Stimulated activated CD8-positive, alpha-beta memory T cell treated with anti-CD3 and anti-CD28 coated beads, Interleukin-4, amount 100 ng/mL, for 1 hour (primary cell): ENCODE data around the gene GPX8.
A peak's percentile ranks its signal among the peaks of the same experiment; 100 is the strongest.

Source experiments
- DNase-seq, 2 donors: peaks; one replicate each; pipeline ENCODE4 v3.0.0-alpha.2; 2020; ENCODE audit warnings: low read depth in 2 of 2, low spot score in 1 of 2

GPX8 gene, protein sequence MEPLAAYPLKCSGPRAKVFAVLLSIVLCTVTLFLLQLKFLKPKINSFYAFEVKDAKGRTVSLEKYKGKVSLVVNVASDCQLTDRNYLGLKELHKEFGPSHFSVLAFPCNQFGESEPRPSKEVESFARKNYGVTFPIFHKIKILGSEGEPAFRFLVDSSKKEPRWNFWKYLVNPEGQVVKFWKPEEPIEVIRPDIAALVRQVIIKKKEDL

GRCh38 chr5:55159763-55160492, at the start of gene GPX8:
TSS of gene GPX8 (plus strand) at chr5:55160171. CDS start at chr5:55160193, 22 bp downstream.
- DNase-seq: no peak

DNA sequence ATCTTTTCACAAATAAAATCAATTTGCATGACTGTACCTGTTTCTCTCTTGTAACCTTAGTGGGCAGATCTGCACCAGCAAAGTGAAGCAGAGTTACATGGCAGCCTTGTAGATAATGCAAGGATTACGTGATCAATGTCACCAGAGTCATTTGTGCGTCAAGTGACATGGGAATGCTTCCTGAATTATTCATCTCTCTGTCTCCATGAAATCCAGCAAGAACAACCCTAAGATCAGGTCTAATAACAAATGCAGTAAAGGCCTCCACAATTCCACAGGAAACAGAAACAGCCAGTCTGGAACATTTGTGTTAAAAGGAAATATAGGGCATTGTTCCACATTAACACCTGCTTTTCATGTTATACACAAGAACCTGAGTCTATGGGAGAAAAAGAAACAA, 49.8 kb upstream of the GPX8 start:
- DNase-seq: no peak

GRCh38 chr5:55113327-55113726, 46.6 kb upstream of the GPX8 start:
- no peak for DNase-seq

DNA sequence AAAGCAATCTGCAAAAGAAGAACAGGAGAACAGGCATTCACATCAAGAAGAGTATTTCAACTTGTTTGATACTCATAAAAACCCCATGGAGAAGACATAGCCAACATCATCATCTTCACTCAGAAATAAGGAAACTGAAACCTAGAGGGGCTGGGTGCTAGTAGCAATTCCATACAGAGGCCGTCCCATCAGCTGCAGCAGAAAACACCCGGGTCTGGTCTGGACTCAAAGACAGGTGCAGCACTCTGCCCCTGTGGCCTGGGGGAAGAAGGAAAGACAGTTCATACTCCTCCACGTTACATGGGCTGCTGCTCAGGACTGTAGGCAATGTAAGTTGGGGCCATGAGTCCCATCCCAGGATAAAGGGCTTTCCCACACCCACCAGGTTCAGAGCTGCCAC, 45.9 kb upstream of the GPX8 start:
- DNase-seq: no peak

DNA sequence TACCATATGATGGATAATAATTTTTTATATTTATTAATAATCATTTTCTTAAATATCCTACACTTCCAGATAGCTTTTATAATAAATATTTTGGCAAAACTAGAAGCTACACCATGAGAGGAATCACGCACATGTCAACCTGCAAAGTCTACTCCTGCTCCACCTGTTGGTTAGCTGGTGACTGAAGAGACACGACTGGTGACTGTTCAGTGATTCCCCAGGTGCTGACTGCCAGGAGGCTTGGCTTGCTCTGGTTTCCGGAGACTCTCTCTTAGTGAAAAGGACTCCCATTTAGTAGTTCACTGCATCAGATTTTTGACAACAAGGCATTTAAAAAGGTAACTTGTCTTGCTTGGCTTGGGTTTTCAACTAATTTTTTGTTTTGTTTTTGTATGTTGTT, 36.6 kb upstream of the GPX8 start:
- DNase-seq: no peak

DNA sequence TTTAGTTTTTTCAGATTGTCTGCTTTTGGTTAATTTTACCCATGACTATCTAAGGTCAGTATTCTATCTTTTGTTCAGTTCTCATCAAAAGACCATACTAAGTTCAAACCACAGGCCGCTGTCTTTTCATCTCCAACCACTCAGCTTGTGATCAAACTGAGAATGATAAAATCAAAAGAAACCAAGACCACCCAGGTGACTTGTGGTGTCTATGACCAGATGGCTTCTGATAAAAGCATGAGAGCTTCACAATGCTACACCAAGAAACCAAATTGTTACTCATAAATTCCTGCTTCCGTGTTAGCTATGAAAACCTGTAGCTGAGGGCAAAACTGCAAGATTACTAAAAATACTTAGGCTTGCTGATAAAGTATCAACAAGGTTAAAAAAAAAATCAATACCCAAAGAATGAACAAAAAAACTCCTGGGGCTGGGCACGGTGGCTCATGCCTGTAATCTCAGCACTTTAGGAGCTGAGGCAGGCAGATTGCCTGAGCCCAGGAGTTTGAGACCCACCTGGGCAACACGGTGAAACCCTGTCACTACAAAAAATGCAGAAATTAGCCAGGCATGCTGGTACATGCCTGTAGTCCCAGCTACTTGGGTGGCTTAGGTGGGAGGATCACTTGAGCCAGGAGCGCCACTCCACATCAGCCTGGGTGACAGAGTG, 25.8 kb upstream of the GPX8 start:
- DNase-seq: no peak

DNA sequence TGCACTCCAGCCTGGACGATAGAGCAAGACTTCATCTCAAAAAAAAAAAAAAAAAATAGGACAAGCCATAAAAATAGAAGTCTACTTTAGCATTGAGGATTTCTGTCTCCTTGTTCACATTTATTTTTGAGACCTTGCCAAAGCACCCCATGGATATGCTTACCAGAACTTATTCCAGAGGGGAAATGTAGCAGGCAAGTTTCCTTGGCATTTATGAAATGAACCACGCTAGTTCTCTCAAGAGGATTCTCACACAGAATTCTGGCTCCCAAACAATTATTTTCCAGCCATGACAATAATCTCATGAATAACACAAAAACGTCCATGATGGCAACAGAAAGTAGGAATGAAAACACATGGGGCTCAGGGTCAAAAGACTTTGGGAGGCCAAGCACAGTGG, 23.4 kb upstream of the GPX8 start:
- DNase-seq: no peak

- DNase-seq: no peak
These were observed 18.9 kb upstream of the GPX8 start for GRCh38 chr5:55140908-55141665.

DNA sequence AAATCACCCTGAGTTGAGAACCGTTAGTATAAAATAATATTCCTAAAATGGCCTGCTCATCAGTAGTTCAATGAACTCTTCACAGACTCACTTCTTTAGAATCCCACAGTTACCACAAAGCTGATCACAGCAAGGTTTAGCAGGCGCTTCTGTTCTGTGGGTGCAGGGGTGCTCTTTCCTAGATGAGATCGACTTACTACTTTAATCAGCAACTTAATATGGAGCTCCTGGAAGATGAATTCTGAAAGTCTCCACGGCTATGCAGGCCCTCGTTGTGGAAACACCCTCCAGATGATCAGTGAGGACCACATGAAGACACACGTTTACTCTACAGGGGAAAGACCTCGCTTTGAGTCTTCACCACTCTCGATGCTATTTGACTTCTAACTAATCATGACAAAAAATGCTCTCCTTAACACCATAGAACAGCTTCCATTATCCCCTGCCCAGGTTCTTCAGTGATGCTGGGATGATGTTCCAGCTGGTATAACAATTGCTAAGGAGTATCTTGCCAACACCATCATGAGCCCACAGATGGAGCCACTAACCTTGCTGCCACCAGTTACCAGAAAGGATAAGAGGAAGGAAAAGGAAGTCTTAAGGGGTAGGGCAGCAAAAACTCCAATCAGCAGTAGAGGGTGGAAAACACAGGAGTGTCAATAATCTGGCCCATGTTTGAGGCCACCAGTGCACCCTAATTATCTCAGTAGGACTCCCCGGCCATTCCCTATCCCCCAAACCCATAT, 17.9 kb upstream of the GPX8 start:
- DNase-seq: no peak

DNA sequence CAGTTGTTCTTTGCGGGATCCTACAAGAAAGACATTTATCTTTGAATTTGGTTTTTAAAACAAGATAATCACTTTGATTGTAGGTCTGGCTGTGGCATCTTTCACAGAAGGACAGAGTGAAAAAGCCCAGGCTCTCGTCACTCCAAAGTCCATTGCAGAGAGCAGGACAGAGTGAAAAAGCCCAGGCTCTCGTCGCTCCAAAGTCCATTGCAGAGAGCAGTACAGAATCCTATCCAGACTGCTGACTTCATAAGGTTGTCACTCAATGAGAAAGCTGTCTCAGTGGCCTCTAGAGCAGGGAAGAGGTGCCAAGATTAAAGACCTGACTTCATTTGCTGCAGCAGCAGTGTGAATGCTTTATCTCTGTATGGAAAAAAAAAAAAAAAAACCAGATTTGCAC, 16.3 kb upstream of the GPX8 start:
- no peak for DNase-seq

GRCh38 chr5:55146080-55146479, 13.9 kb upstream of the GPX8 start:
- no peak for DNase-seq

- DNase-seq: peak; percentile 63
These were observed 13.3 kb upstream of the GPX8 start for GRCh38 chr5:55146543-55147151.

DNA sequence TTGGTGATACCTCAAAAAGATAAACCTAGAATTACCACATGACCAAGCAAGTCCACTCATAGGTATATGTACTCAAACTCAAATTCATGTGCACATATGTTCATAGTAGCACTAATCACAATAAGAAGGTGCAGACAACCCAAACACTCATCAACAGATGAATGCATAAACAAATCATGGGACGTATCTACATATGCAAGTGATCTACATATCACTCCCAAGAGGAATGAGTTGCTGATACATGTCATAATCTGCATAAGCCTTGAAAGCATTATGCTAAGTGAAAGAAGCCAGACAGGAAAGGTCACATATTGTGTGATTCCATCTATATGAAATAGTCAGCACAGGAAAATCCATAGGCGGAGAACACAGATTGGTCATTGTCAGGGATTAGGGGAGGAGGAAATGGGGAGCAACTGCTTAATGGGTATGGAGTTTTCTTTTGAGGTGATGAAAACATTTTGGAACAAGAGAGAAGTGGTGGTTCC, 10.6 kb upstream of the GPX8 start:
- DNase-seq: no peak

DNA sequence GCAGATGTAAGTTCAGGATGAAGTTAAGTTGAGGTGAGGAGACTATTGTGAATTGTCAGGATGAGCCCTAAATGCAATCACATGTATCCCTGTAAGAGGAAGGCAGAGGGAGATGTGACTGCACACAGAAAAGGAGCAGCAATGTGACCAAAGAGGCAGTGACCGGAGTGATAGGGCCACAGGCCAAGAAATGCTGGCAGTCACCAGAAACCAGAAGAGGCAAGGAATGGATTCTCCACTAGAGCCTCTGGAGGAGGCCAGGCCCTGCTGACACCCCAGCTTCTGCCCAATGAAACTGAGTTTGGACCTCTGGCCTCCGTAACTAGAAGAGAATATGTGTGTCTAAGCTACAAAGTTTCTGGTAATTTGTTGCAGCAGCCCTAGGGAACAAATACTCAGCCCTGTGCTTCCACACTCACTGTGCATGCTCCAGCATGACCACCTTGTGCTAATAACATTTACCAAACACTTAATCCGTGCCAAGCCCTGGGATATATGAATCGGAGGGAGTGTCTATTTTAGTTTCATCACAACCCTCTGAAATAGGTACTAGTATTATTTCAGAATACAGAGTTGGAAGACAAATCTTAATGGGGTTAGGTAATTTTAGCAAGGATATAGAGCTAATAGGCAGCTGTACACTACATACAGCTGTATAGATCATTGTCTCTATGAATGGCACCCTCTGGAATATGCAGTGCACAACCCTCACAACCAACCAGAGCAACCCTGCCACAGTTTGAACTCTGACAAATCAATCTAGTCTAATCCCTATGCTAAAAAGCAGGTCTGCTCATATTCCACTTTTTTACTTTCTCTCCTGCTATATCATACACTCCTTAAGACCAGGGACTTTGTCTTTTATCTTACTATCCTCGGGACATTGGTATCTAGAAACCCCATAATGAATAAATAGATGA, 7.8 kb upstream of the GPX8 start:
- DNase-seq: no peak

GRCh38 chr5:55154873-55155272, 5.1 kb upstream of the GPX8 start:
- no peak for DNase-seq

DNA sequence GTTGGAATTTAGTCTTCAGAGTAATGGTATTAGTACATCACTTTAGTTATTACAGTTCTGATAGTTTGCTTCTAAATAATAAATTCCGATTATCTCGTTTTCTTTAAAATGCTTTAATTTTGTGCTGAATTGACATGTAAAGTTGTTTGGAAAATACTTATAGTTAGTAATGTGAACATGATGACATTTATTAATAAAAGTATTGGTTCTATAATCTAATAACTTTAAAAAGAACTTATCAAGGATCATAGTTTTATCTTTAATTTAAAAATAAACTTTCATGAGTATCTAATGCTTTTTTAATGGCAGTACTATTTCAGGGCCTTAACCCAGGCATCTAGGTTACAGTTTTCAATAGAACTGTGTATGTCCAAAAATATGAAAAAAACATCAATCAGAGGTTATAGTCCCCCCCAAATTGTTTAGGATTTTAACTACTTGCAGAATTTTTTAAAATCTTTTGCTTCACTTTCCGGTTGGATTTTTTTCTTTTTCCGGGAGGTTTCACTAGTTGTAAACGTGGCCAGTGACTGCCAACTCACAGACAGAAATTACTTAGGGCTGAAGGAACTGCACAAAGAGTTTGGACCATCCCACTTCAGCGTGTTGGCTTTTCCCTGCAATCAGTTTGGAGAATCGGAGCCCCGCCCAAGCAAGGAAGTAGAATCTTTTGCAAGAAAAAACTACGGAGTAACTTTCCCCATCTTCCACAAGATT, 680 bp downstream of the GPX8 start:
- DNase-seq: no peak

DNA sequence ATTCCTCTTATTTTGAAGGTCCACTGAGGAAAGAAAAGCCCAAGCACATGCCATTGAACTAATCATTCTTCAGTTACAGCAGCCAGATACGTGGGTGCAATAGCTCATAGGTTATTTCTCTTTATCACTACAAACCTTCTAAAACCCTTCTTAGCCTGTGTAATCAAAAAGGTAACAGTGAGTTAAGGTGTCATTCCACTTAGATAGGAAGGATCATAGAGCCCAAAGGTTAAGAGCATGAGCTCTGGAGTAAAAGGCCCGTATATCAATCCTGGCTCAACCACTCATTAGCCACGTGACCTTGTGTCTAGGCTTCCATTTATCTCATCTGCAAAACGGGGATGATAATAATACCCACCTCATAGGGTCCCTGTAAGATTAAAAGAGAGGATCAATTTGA, 2.7 kb downstream of the GPX8 start:
- no peak for DNase-seq

- DNase-seq: no peak
These were observed 11.5 kb downstream of the GPX8 start for GRCh38 chr5:55171471-55171870.
